VCaP (cell line): Measurements from ENCODE around the gene KCTD17.

Experiments
- H3K27ac ChIP-seq: fragments of 450-650 bp; 2 replicates; pipeline ENCODE4 v1.5.1; 2017
- CTCF ChIP-seq: fragments of 450-650 bp; conservative IDR thresholded peaks from 2 replicates; pipeline ENCODE4 v1.5.1; 2017; ENCODE audit warnings: mild to moderate bottlenecking, moderate library complexity

The KCTD17 gene

DNA sequence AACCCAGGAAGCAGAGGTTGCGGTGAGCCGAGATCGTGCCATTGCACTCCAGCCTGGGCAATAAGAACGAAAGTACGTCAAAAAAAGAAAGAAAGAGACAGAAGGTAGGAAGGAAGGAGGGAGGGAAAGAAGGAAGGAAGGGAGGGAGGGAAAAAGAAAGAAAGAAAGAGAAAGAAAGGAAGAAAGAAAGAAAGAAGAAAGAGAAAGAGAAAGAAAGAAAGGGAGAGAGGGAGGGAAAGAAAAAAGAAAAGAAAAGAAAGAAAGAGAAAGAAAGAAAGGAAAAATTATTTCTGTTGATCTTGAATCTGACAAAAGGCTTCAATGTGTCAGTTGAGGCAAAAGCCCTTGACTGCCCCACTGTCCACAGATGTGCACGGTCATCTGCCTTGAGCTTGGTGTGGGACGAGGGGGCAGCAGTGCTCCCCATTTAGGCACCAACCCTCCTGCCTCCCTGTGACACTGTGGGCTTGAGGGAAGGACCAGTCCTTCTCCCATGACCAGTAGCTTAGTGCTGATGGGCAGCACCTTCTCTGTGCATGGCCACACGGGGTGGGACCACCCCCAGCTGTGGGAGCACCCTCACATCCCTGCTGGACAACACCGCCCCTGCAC lies 24.4 kb downstream of the KCTD17 start:
- no peak for TF ChIP-seq CTCF
- H3K27ac ChIP-seq = no peak overlapping the region

- TF ChIP-seq CTCF = peak; percentile 94
- no peak overlapping the region for H3K27ac ChIP-seq
These were observed 26.4 kb downstream of the KCTD17 start for GRCh38 chr22:37077802-37078448.

DNA sequence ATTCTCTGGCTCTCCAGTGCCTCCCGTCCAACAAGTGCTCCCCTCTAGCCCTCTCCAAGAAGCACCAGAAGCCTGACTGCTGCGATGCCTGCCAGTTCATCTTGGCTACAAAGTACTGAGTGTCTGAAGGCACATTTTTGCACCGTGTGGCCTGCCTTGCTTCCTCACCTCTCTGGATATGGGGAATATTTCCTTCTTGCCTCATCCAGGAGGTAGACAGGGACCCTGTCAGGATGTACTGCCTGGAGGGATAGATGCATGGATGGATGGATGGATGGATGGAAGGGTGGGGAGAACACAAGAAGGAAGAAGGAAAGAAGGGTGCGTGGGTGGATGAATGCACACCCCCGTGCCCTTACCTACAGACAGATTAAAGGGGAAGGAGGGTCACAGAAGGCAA lies 27.6 kb downstream of the KCTD17 start:
- TF ChIP-seq CTCF = no peak
- H3K27ac ChIP-seq = no peak overlapping the region

DNA sequence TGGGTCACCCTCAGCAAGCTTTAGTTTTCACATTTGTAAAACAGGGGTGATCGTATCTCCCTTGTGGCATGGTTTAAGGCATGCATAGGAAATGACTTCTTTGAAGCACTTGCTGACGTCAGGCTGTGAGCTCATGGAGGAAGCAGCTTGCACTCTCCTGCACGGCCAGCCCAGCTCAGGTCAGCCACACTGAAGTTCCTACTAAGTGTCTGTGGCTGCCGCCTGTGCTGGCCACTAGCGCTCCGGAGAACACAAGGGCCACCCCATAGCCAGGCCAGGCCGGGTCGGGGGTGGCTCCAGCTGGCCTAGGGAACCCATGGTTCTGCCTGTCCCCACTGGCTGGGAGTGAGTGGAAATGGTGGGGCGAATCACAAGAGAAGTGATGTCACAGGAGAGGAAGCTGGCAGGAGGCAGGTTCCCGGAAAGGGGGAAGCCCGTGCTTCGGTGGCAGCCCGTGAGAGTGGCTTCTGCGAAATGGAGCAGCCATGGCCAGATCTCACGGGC lies 28.2 kb downstream of the KCTD17 start:
- H3K27ac ChIP-seq = no peak overlapping the region
- no peak for TF ChIP-seq CTCF

GRCh38 chr22:37080438-37080837 lies 28.9 kb downstream of the KCTD17 start:
- TF ChIP-seq CTCF = no peak

GRCh38 chr22:37080838-37081237 lies 29.3 kb downstream of the KCTD17 start:
- no peak overlapping the region for H3K27ac ChIP-seq
- no peak for TF ChIP-seq CTCF

More at GRCh38 chr22:37080438-37080837, 28.9 kb downstream of the KCTD17 start:
- no peak overlapping the region for H3K27ac ChIP-seq

GRCh38 chr22:37082251-37082873 lies 30.8 kb downstream of the KCTD17 start:
- TF ChIP-seq CTCF = no peak
- no peak overlapping the region for H3K27ac ChIP-seq
